ENCODE data around the gene AKR1D1. TPM values are rescaled to one million over a fixed set of nuclear protein-coding genes. Genes with fewer than 3 reads are reported as not detected.

Gene AKR1D1
- total and polyA plus RNA-seq, 2 donors (not counting 3 experiments of a cell fraction or from before 2014, with no cell fraction given) = not detected

DNA sequence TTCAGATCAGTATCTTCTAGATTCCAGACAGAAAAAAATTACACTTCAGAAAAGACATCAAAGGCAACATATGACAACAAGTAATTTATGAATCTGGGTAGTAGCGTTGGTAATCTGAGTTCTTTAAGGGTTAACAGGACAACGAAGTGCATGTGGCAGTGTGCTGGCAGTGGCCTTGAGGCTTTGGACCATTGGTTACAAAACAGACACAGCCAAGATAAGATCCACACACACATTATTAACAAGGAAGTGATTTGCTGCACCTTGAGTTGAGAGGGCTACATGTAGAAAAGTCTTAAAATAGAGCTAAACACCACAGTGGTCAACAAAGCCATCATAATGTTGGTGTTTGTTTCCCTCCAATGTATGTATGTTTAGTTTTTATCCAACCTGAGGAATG is 40.6 kb downstream of the AKR1D1 start:
- Histone ChIP-seq H3K4me3 (replicated peaks in 1 of 3; ENCODE audit: insufficient read depth in 1 of 3, low read depth in 1 of 3, low read length in 3 of 3) (no peak overlapping the region), H4K20me1 (replicated peaks; ENCODE audit: control insufficient read depth, extremely low read depth, insufficient read depth, low read length) (no peaks in the 10 kb centered on the region), H3K79me2 (ENCODE audit: control insufficient read depth, insufficient read depth, low read length) (no peaks in the 10 kb centered on the region), H2AFZ (ENCODE audit: low read depth, low read length) (no peak overlapping the region), H3K4me1 (ENCODE audit: control insufficient read depth, extremely low read depth, insufficient read depth, low read length) (no peaks in the 10 kb centered on the region), H3K9me1 (replicated peaks; ENCODE audit: control insufficient read depth, extremely low read depth, insufficient read depth, low read length) (no peaks in the 10 kb centered on the region), H3K4me2 (ENCODE audit: insufficient read depth, low read length) (no peak overlapping the region), H3K9ac (replicated peaks; ENCODE audit: extremely low read depth, insufficient read depth, low read length) (no peak overlapping the region), H3K27me3 (ENCODE audit: control insufficient read depth in 2 of 2, insufficient read depth in 2 of 2, low read length in 2 of 2) (no peaks in the 10 kb centered on the region), H3K36me3 (ENCODE audit: control insufficient read depth in 2 of 2, extremely low read depth in 1 of 2, insufficient read depth in 2 of 2, low read length in 2 of 2) (no peaks in the 10 kb centered on the region), H3K27ac (ENCODE audit: insufficient read depth, low read depth, low read length) (no peak overlapping the region), H3K9me3 (replicated peaks; ENCODE audit: control insufficient read depth, insufficient read depth, low read length) (no peaks in the 10 kb centered on the region)
- TF ChIP-seq, protein P1, sequence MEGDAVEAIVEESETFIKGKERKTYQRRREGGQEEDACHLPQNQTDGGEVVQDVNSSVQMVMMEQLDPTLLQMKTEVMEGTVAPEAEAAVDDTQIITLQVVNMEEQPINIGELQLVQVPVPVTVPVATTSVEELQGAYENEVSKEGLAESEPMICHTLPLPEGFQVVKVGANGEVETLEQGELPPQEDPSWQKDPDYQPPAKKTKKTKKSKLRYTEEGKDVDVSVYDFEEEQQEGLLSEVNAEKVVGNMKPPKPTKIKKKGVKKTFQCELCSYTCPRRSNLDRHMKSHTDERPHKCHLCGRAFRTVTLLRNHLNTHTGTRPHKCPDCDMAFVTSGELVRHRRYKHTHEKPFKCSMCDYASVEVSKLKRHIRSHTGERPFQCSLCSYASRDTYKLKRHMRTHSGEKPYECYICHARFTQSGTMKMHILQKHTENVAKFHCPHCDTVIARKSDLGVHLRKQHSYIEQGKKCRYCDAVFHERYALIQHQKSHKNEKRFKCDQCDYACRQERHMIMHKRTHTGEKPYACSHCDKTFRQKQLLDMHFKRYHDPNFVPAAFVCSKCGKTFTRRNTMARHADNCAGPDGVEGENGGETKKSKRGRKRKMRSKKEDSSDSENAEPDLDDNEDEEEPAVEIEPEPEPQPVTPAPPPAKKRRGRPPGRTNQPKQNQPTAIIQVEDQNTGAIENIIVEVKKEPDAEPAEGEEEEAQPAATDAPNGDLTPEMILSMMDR (IDR thresholded peaks at IDR 0.05; ENCODE audit: extremely low read depth in 1 of 2, insufficient read depth in 1 of 2, low read depth in 1 of 2, low read length in 2 of 2) = no peak
- TF ChIP-seq, protein P2, sequence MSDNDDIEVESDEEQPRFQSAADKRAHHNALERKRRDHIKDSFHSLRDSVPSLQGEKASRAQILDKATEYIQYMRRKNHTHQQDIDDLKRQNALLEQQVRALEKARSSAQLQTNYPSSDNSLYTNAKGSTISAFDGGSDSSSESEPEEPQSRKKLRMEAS (IDR thresholded peaks at IDR 0.05; ENCODE audit: insufficient read depth, insufficient read length) = no peak
- TF ChIP-seq MYC (IDR thresholded peaks at IDR 0.05; ENCODE audit: low read depth, low read length) (no peak), POLR2A (IDR thresholded peaks at IDR 0.05; ENCODE audit: low read depth, low read length) (no peak), FOS (IDR thresholded peaks at IDR 0.05; ENCODE audit: borderline replicate concordance, insufficient read depth, low read length) (no peak), EZH2 (IDR thresholded peaks at IDR 0.05; ENCODE audit: borderline replicate concordance, low read depth, low read length, severe bottlenecking) (no peak), JUN (IDR thresholded peaks at IDR 0.05; ENCODE audit: borderline replicate concordance, insufficient read depth, insufficient read length, low read depth) (no peak), GATA2 (IDR thresholded peaks at IDR 0.05; ENCODE audit: insufficient read depth, insufficient read length, low read depth, low read length) (no peak), POLR2AphosphoS5 (IDR thresholded peaks at IDR 0.05; ENCODE audit: insufficient read depth, low read depth, low read length) (no peak)
- ChIA-PET POLR2A (no interaction called here), CTCF (no interaction called here)
- dilution Hi-C loops (cut with MboI; ENCODE audit: extremely low pct_ligation_motif_present, low sequenced_read_pairs) = no loop called here
- intact Hi-C loops (cut with micrococcal nuclease) = no loop called here
- DNase-seq (ENCODE audit: low read depth, low spot score) (no peak), FAIRE-seq (no peak)
- BruUV-seq (replicated peaks) = no TSS peak
